GM19324 (cell line): ENCODE measurements around the gene LRTM2.

ENCODE experiments used
- ATAC-seq: cut with Tn5 transposase; IDR thresholded peaks from one replicate; pipeline ENCODE4 v1.9.1; 2021; ENCODE audit warnings: mild to moderate bottlenecking, moderate library complexity; ENCODE audit not compliant: unreplicated experiment, low FRiP score

LRTM2 gene

DNA sequence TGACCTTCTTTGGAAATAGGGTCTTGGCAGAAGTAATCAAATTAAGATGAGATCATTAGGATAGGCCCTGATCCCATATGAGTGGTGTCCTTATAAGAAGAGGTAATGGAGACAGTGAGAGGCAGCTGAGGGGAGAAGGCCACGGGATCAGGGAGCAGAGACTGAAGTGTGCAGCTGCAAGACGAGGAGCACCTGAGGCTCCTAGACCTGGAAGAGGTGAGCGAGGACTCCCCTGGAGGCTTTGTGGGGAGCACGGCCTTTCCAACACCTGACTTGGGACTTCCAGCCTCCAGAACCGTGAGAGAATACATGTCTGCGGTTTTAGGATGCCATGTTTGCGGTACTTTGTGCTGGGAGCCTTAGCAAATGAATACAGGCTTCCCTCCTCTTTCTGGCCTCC is 37.5 kb downstream of the LRTM2 start:
- ATAC-seq: no peak

DNA sequence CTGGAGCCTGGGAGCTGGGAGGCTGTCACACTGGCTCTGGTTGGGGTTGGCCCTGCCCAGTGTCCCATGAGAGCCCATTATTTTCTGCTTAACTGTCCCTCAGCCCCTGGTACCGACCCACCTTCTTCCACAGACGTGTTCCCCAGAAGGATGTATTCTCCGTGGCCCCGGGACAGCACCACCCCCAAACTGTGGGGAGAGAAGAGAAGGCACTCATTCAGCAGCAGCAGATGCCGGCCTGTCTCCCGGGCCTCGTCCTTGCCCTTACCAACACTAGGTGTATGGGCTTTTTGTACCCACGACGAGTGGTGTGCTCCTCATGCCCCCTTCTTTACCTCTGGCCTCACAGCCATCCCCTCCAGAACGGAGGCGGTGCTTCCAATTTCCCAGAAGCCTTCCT is 38.1 kb downstream of the LRTM2 start:
- no peak for ATAC-seq

DNA sequence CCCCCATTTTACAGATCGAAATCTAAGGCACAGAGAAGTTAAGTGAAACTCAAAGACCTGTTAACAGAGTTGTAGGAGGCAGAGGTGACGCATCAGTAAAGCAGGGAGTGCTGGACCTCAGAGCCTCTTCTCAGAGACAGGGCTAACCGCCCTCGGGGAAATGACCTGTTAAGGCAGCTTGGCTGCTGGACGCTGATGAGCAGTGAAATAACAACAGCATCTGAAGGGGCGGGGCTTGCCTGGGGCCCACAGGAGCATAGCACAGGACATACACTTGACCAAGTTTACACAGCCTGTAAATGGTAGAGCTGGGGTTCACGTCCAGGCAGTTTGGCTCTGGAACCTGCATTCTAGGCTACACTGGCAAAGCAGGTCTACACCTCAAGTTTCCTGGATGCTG is 39.3 kb downstream of the LRTM2 start:
- ATAC-seq: no peak

DNA sequence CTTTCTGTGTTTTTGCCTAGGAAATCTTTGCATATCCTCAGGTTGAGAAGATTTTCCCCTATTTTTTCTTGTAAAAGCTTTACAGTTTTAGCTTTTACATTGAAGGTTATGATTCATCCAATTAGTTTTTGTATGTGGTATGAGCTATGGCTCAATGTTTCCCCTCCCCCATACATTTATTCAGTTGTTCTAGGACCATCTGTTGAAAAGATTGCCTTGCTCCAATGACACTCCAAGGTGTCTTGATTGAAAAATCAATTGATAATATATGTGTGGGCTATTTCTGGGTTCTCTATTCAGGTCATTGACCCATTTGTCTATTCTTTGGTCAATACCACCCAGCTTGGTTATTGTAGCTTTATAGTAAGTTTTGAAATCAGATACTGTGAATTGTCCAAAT is 42.6 kb downstream of the LRTM2 start:
- no peak for ATAC-seq

DNA sequence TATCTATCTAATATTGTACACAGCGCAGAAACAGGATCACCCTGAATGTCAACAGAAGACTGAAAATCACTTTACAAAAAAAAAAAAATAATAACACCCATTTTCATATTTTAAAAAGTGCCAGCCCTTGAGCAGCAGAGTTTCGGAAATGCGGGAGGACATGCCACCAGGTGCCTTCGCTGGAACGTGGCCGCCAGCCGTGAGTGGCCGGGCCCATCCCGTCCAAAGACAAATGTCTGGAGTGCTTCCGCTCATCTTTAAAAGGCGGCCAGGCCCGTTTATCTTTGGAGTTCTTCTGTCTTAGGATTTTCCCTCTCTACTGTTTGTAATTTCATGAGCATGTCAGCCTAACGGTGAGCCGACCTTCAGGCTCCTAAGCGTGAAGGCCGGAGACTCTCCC is 43.5 kb downstream of the LRTM2 start:
- ATAC-seq: no peak

DNA sequence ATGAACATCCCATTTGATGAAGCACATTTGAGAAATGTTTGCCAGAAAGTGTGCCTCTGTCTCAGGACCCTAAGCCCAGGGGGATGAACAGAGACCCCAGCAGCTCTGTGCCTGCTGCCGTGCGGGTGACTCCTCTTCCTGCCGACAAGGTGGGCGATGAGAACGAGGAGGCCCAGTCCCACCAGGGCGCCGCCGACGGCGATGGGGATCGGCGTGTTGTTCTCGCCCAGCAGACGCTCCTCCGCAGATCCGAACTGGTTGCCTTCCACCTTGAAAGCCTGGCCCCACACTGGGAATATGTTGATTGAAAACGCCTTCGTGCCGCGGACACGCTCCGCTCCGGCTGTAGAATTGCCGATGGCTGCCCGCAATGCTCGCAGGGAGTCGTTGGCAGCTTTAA is 44.1 kb downstream of the LRTM2 start:
- ATAC-seq: no peak

DNA sequence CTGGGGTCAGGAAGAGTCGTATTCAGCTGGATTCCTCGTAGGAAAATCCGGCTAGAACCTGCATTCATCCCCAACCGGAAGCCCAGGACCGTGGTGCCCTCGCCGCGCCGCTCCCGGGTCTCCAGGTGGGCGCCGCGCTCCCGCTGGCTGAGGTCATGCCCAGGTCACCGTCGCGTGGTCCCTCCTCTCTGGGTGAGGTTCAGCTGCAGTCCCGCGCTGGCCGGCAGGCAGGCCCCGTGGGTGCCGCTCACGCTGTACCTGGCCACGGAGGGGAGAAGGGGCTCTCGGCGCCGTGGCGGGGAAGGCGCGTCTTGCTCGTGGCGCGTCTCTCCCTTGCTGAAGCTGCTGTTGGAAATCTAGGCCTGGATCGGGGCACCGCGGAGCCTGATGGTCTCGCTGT is 44.5 kb downstream of the LRTM2 start:
- ATAC-seq: no peak

DNA sequence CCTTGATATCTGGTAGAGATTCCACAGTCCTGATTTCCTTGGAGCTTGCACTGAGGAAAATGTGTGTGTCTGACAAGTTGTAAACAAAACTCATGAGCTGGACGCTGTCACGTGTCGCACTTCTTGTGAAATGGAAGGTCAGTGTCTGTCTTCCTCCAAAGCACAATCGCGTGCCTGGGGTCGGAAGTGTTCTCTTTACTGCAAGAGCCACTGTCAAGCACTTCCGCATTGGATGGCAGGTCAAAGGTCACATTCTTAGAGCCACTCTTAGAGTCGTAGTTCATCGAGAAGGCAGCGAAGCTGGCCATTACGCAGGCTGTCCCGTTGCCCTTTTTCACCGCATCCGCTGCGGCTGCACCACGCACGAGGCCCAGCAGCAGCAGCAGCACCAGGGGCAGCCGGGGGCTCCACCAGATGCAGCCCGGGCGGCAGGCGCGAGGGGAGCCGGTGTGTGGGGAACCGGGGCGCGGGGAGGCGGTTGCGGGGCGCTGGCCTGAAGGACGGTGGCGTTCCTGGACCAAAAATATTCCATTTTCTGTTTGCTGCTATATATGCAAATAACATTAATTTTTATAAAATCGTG is 45.0 kb downstream of the LRTM2 start:
- no peak for ATAC-seq

DNA sequence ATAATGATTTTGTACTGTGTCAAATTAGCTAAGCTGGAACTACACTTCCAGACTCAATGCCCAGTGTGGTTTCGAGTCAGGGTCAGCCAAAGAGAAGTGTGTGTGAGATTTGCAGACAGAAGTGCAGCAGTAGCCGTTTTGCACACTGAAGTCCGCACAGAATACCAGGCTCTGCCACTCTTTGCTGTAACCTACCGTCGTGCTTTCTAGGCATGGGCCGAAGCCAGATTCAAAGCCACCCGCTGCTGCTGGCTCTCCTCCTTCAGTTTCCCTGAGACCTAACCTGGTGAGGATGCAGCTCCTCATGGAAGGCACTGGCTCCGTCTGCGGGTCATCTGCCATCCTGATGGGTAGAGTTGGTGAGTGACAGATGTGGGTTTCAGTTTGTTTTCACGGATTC is 48.8 kb downstream of the LRTM2 start:
- no peak for ATAC-seq

DNA sequence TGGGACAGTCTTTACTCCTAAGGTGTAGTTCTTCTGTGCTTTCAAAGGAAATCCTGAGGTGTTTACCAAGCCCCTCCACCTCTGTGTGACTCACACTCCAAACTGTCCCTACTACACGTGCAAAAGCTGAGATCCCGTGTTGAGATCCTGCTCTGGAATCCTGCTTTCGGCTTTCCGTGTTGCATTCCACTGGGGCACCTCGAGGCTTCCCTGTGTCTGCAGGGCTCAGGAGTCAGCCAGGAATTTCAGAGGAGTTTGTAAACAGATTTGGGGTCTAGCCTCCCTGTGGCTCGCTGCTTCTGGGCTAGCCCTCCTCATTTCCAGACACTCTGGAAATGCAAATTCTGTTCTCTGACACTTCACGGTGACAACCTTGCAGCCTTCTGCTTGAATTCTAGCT is 49.7 kb downstream of the LRTM2 start:
- no peak for ATAC-seq

DNA sequence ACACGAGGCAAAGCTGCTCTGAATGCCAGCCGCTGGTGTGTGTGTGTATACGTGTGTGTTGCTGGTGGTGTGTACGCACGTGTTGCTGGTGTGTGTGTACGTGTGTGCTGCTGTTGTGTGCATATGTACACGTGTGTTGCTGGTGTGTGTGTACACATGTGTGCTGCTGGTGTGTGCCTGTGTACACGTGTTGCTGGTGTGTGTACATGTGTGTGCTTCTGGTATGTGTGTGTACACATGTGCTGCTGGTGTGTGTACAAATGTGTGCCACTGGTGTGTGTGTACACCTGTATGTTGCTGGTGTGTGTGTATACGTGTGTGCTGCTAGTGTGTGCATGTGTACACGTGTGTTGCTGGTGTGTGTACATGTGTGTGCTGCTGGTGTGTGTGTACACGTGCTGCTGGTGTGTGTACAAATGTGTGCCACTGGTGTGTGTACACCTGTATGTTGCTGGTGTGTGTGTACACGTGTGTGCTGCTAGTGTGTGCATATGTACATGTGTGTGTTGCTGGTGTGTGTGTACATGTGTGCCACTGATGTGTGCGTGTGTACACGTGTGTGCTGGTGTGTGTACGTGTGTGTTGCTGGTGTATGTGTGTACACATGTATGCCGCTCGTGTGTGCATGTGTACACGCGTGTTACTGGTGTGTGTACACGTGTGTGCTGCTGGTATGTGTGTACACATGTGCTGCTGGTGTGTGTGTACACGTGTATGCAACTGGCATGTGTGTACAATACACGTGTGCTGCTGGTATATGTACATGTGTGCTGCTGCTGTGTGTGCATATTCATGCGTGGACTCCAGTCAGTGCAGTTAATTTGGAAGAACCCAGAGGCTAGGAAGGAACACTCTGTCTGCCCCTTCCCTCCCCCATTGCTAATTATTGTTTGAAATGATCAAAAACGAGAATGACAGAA is 50.9 kb downstream of the LRTM2 start:
- no peak for ATAC-seq

DNA sequence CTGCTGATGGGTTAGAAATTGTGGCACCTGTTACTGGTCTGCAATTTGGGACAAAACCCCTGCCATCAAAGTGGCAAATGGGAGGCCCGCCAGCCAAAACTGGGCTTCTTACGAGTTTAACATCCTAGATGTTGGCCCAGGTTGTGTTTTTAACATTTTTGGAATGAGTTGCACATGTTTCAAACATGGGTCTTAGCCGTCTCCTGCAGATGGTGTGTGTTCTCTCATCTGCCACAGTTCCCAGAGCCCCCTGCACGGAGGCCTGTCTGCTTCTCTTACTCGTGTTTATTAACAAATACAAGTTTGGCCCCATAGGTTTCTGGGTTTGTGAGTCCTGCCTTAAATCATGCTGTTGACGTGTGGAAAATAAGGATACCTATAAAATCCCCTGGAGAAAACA is 51.6 kb downstream of the LRTM2 start:
- ATAC-seq: no peak

DNA sequence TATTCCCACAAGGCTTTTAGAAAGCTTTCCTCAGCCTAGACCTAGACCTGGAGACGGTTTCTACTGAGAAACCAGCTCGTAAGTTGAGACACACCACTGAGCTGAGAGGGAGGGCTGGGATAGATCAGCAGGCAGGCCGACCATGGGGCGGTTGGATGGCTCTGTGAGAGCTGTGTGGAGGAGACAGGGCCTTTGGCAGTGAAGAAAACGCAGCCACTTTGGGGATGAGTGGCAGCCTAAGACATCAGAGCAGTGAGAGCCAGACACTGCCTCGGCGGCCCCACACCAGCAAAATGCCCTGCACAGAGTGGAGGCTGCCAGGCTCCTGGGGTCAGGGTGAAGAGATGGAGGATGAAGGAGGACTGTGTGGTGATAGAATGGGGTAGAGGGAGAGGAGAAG is 52.1 kb downstream of the LRTM2 start:
- ATAC-seq: no peak

DNA sequence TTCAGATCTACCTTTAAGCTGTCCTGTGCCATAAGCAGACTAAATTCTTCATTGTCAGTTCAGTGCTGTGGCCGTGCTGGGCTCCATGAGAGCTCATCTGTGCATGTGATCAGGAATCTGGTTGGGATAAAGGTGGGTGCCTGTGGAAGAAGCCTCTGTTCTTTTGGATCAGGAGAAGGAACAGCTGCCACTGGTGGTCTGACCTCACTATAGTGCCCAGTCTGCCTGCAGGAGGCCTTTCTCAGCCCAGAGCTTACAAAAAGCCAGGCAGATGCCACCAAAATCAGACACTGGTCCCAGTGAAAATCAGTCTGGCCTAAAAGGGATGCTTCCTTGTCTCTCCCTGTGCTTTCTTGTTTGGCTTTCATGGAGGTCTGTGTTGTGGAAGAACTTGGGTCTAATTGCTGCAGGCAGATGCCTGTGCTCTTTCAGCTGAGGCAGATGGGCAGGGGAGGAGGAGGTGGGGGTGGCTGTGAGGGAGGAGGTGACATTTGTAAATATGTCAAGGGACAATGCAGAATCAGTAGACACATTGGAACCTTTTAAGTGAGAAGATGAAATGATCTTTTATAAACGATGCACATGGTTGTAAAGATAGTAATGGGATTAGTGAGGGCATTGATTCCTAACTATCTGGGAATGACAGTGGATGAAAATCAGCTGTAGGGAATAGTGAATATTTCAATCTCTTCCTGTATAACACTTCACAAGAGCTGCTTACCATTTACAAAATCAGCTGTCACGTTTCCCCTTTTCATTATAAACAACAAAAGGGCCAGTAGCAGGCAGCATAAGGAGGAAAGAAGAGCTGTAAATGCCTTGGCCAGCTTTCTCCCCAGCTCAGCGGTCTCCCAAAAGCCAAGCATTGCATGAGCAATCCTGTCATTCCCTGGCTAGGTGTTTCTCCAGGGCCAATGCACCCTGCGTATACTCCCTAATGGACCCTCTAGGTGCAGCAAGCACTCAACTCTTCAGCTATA is 53.5 kb downstream of the LRTM2 start:
- ATAC-seq: no peak

DNA sequence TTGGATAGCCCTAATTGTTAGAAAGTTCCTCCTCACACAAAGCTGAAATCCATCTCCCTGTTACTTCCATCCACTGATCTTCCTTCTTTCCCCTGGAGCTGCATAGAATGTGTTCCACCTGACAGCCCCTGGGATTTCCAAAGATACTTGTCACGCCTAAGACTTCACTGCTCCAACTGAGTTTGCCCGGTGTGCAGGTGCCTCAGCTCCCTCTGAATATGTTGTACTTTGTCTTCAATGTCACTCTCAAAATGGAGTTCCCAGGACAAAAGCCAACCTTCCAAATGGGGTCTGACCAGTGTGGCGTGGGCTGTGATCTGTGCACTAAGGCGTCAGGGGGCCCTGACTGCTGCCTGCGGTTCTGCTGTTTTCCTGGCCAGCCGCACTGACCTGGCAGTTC is 55.2 kb downstream of the LRTM2 start:
- ATAC-seq: no peak

DNA sequence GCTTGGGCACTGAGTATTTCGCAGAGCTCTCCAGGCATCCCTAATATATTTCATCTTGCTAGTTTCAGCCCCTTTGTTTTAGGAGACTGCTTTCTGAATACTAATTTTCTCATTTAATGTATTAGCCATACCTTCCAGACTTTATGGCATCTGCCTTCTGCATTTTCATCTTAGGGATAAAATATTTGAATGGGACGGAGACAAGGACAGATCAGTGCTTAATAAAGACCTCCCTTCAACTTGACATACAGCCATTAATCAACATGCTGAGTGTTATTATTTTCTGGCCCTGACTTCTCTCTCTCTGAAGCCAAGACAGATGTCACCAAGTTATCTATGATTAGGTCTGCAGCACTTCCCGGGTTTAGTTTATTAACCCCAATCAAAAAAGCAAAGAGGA is 55.7 kb downstream of the LRTM2 start:
- ATAC-seq: no peak

DNA sequence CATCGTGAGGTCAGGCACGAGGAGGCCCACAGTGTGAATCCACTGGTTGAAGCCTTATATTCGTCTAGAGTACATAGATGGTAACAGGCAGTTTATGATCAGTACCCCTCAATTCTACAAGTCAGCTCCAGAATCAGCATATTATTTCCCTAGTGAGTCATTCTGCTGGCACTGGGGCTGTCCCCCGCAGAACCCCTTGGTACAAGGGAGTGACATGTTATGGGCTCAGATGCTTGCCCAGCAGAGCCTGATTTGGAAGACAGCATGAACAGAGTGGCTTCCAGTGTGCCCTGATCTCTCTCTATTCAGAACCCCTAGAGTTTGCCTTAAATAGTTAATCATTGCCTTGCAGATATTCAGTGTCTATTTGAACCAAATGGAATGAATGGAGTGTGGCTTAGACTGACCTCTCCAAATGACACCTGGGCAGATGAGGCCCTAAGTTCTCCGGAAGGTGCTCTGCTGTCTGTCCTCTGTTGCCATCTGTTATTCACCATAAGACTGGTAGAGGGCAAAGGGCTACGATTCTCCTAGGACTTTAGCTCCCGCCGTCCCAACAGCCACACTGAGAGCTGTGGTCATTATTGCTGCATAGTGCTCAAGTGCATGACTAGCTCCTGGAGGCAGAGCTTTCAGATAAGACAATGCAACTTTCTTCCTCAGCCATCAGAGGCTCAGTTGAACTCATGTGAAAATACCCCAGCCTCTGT is 57.0 kb downstream of the LRTM2 start:
- ATAC-seq: no peak

DNA sequence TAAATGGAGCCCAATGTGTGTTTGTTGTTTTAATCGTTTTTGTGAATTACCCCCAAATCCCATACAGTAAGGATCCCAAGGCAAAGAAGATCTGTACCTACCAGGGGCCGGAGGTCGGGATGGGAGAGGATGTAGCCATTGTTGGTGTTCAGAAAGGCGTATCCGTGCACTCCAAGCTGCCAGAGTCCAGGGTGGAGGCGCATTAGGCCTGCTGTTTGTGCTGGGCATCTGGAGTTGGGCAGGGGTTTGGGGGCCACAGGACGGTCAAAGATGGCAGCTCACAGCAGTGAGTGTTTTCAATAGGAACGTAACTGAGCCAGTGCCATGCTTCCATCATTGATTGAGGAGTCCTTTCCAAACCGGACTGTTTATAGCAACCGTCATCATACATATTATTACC is 57.8 kb downstream of the LRTM2 start:
- ATAC-seq: no peak

DNA sequence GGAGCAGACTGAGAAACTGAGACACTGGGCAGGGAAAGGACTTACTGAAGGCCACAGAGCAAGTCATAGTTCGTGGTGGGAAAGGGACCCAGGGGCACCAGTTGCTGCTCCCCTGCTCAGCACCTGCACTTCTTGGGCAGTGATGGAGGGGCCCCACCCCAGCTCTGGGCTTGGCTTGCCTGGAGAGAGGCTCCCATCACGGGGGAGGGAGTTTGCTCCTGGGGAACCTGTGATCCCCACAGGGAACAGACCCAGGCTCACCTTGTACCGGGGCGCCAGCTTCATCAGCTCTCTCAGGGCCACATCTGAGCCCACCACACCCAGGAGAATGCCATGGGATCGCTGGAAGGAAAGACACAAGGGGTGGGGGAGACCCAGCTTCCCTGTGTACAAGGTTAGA is 58.3 kb downstream of the LRTM2 start:
- no peak for ATAC-seq

DNA sequence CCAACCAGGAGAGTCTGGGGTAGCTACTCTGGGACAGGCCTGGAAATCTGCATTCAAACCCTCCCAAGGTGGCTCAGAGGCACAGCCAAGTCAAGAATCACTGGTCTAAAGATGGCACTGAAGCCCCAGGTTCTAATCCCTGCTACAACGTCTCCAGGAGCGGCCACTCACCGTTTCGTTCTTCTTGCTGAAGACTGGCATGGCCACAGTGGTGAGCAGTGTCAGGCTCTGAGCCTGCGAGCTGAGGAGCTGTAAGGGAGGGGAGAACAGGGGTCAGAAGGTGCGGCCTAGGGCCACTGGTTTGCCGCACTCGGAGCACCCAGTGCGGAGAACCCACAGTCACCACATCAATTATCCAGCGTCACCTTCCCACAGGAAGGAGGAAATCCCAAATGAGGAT is 59.3 kb downstream of the LRTM2 start:
- ATAC-seq: no peak
